Hepatocyte (in vitro differentiated cells): ENCODE measurements around the gene IL4I1. TPM values are rescaled to one million over a fixed set of nuclear protein-coding genes. Genes with fewer than 3 reads are reported as not detected.

Source experiments
- DNase-seq: peaks from one replicate; pipeline ENCODE4 v3.0.0-alpha.2; 2016; ENCODE audit warnings: low spot score
- H2AFZ ChIP-seq: fragments of 200-600 bp; sonication (generic); 2 replicates; pipeline ENCODE4 v1.6.0; 2016; ENCODE audit warnings: antibody characterized with exemption, mild to moderate bottlenecking
- H3K27ac ChIP-seq: fragments of 200-600 bp; sonication (generic); 2 replicates; pipeline ENCODE4 v1.5.1; 2016; ENCODE audit warnings: mild to moderate bottlenecking
- H3K27me3 ChIP-seq: fragments of 200-600 bp; sonication (generic); 2 replicates; pipeline ENCODE4 v1.6.1; 2016
- H3K36me3 ChIP-seq: fragments of 200-600 bp; sonication (generic); replicated peaks from 2 replicates; pipeline ENCODE4 v1.5.1; 2016; ENCODE audit warnings: low read depth; ENCODE audit not compliant: insufficient read depth
- H3K4me1 ChIP-seq: fragments of 200-600 bp; sonication (generic); 2 replicates; pipeline ENCODE4 v1.5.1; 2016; ENCODE audit warnings: mild to moderate bottlenecking, moderate library complexity; ENCODE audit not compliant: insufficient read depth
- H3K4me2 ChIP-seq: fragments of 200-600 bp; sonication (generic); 2 replicates; pipeline ENCODE4 v1.6.0; 2016
- H3K4me3 ChIP-seq: fragments of 200-600 bp; sonication (generic); 2 replicates; pipeline ENCODE4 v1.5.1; 2016; ENCODE audit warnings: mild to moderate bottlenecking
- H3K79me2 ChIP-seq: fragments of 200-600 bp; sonication (generic); 2 replicates; pipeline ENCODE4 v1.6.0; 2017; ENCODE audit warnings: mild to moderate bottlenecking
- H3K9me2 ChIP-seq: fragments of 200-600 bp; sonication (generic); replicated peaks from 2 replicates; pipeline ENCODE4 v1.6.0; 2017; ENCODE audit warnings: mild to moderate bottlenecking; ENCODE audit not compliant: insufficient read depth
- H3K9me3 ChIP-seq: fragments of 200-600 bp; sonication (generic); 2 replicates; pipeline ENCODE4 v1.5.1; 2016; ENCODE audit warnings: low read depth, mild to moderate bottlenecking
- H4K20me1 ChIP-seq: fragments of 200-600 bp; sonication (generic); 2 replicates; pipeline ENCODE4 v1.6.0; 2016; ENCODE audit warnings: mild to moderate bottlenecking; ENCODE audit not compliant: insufficient read depth, poor library complexity, severe bottlenecking
- EZH2 ChIP-seq: fragments of 200-600 bp; sonication (generic); IDR thresholded peaks from 2 replicates; pipeline ENCODE4 v1.6.1; 2016; ENCODE audit warnings: antibody characterized with exemption, mild to moderate bottlenecking, borderline replicate concordance
- EZH2phosphoT487 ChIP-seq: fragments of 200-600 bp; sonication (generic); IDR thresholded peaks from one replicate; pipeline ENCODE4 v1.6.1; 2018; ENCODE audit warnings: antibody characterized with exemption, mild to moderate bottlenecking, low read depth, moderate library complexity; ENCODE audit not compliant: unreplicated experiment, severe bottlenecking
- WGBS: methylation state at CpG from one replicate; pipeline ENCODE4 v1.1.6; 2016; ENCODE audit warnings: low lambda C conversion rate; ENCODE audit errors: missing lambda C conversion rate; 5-methylcytosine and 5-hydroxymethylcytosine counted together
- polyA plus RNA-seq: library from polyadenylated mRNA; unstranded; fragments of >200 nt; fragmentation: Nextera tagmentation; extraction: Ambion mirVana; gene quantifications from 2 replicates; pipeline ENCODE4 v1.2.1, GENCODE V29; 2016
- total RNA-seq: library from RNA; depleted of rRNA; stranded (reverse); fragments of >200 nt; gene quantifications from 2 replicates; pipeline ENCODE4 v1.2.3, GENCODE V29; 2014
- TF ChIP-seq, protein P1 (sequence below): fragments of 200-600 bp; sonication (generic); IDR thresholded peaks from 2 replicates; pipeline ENCODE4 v1.5.1; 2016; ENCODE audit warnings: antibody characterized with exemption, mild to moderate bottlenecking; ENCODE audit not compliant: poor library complexity

IL4I1 gene
- total and polyA plus RNA-seq, 2 experiments from 2014 or later: 0.33 to 0.60 TPM

DNA sequence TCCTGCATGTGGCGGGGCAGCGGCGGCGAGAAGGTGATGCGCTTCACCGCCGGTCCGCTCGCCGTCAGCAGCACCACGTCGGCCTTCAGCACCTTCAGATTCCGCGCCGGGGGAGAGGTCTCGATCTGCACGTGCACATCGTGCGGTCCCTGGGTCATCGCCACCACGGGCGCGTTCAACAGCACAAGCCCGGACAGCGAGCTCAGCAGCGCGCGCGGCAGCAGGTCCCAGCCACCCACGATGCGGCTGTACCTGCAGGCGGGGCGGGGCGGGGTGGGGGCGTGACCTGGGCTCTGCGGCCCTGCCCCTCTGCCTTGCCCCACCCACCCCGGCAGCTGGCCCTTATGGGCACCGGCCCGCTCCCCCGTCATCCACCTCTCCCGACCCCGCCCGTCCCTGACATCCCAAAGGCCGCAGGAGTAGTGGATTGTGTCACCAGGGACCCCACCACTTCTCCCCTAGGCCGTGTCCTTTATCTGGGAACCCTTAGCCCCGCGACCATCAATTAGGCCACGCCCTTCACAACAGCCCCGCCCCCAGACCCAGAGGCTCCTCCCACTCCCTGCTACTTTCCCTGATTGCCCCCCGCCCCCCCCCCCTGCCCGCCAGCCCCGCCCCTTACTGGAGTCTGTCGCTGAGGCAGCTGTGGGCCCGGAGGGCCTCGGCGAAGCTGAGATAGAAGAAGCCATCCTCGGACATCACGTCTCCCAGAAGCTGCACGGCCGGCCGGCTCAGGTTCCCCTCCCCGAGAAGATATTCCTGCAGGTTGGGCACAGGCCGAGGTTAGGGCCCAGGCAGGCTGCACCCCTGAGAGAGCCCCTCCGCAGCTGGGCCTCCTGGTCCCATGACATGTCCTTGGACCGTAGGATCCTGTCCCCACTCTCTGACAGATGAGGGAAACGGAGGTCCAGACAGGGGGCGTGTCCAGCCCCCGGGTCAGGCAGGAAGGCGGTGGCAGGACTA, 6.1 kb downstream of the IL4I1 start:
- H3K4me2 ChIP-seq: peak overlapping the region; percentile 85
- no peaks in the 10 kb centered on the region for H3K9me3 ChIP-seq
- H3K79me2 ChIP-seq: no peaks in the 10 kb centered on the region
- TF ChIP-seq, protein P1, sequence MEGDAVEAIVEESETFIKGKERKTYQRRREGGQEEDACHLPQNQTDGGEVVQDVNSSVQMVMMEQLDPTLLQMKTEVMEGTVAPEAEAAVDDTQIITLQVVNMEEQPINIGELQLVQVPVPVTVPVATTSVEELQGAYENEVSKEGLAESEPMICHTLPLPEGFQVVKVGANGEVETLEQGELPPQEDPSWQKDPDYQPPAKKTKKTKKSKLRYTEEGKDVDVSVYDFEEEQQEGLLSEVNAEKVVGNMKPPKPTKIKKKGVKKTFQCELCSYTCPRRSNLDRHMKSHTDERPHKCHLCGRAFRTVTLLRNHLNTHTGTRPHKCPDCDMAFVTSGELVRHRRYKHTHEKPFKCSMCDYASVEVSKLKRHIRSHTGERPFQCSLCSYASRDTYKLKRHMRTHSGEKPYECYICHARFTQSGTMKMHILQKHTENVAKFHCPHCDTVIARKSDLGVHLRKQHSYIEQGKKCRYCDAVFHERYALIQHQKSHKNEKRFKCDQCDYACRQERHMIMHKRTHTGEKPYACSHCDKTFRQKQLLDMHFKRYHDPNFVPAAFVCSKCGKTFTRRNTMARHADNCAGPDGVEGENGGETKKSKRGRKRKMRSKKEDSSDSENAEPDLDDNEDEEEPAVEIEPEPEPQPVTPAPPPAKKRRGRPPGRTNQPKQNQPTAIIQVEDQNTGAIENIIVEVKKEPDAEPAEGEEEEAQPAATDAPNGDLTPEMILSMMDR: no peak
- TF ChIP-seq EZH2phosphoT487: no peak
- TF ChIP-seq EZH2: no peak
- H3K4me3 ChIP-seq: no peak overlapping the region
- peak; percentile 58 for DNase-seq
- peaks cover 7% of the 10 kb centered on the region for H3K4me1 ChIP-seq
- WGBS: 25% methylated on average over 42 of the region's 69 CpGs
- no peaks in the 10 kb centered on the region for H3K36me3 ChIP-seq
- H2AFZ ChIP-seq: no peak overlapping the region
- H3K27me3 ChIP-seq: no peaks in the 10 kb centered on the region
- no peaks in the 10 kb centered on the region for H4K20me1 ChIP-seq
- H3K9me2 ChIP-seq: no peaks in the 10 kb centered on the region
- H3K27ac ChIP-seq: no peak overlapping the region

DNA sequence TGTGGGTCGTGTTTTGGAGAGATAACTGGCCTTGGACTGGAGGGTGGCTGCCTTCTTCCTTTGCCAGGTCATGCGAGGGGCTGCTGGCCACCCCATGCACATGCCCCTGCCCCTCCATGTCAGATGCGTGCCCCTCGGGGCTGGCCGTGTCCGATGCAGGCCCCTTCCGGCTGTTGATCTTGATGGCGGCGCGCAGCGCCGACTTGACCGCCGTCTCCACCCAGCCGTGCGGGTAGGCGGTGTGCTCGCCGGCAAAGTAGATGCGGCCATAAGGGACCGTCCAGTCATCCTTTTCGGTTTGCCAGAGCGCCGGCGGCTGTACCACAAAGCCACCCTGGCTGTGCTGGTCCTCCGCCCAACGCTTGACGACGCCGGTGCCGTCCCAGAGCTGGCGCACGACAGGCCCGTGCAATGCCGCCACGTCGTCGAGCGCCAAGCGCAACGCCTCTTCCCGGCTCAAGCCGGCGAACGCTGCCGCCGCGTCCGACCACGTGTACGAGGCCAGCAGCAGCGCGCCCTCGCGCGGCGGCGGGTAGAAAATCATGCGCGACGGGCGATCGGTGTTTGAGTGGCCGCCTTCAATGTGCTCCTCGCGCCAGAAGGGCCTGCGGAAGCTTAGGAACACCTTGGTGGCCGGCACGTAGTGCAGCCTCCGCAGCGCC, 6.9 kb downstream of the IL4I1 start:
- 47% methylated on average over 70 of the region's 71 CpGs for WGBS
- H2AFZ ChIP-seq: no peak overlapping the region
- no peaks in the 10 kb centered on the region for H3K36me3 ChIP-seq
- peak overlapping the region; percentile 85 for H3K4me2 ChIP-seq
- peaks cover 7% of the 10 kb centered on the region for H3K4me1 ChIP-seq
- no peaks in the 10 kb centered on the region for H3K9me3 ChIP-seq
- TF ChIP-seq EZH2 (no peak), EZH2phosphoT487 (no peak)
- TF ChIP-seq, protein P1: peak; percentile 61
- H3K79me2 ChIP-seq: no peaks in the 10 kb centered on the region
- no peak overlapping the region for H3K4me3 ChIP-seq
- DNase-seq: peak; percentile 78
- no peak overlapping the region for H3K27ac ChIP-seq
- H4K20me1 ChIP-seq: no peaks in the 10 kb centered on the region
- H3K9me2 ChIP-seq: no peaks in the 10 kb centered on the region
- no peaks in the 10 kb centered on the region for H3K27me3 ChIP-seq

DNA sequence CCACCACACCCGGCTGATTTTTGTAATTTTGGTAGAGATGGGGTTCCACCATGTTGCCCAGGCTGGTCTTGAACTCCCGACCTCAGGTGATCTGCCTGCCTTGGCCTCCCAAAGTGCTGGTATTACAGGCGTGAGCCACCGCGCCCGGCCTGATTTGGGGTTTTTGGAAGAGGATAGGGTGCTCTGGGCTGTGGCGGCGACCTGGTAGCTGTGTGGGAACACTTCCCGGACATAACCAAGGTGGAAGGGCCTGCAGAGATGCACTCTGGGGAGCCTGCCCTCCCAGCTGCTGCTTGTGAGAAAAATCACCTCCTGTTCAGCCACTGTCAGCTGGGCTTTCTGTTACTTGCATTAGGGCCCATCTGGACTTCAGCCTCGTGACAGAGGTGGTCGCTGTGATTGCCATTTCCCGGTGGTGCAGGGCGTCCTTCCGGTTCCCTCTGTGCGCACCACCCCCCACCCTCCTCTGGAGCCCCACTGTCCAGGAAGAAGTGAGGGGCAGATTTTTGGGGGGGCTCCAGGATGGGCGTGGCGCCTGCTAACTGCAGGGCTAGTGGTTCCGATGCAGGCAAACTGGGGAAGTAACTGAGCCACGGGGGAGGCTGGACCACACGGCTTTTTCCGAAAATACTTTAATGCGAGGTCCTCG, 7.5 kb downstream of the IL4I1 start:
- H3K79me2 ChIP-seq: no peaks in the 10 kb centered on the region
- H3K27ac ChIP-seq: no peak overlapping the region
- peaks cover 7% of the 10 kb centered on the region for H3K4me1 ChIP-seq
- H3K27me3 ChIP-seq: no peaks in the 10 kb centered on the region
- 97% methylated on average over 23 of the region's 23 CpGs for WGBS
- no peak for DNase-seq
- H3K9me3 ChIP-seq: no peaks in the 10 kb centered on the region
- H3K36me3 ChIP-seq: no peaks in the 10 kb centered on the region
- H2AFZ ChIP-seq: no peak overlapping the region
- TF ChIP-seq, protein P1: no peak
- no peak for TF ChIP-seq EZH2phosphoT487
- TF ChIP-seq EZH2: no peak
- H3K4me3 ChIP-seq: no peak overlapping the region
- no peak overlapping the region for H3K4me2 ChIP-seq
- no peaks in the 10 kb centered on the region for H3K9me2 ChIP-seq
- H4K20me1 ChIP-seq: no peaks in the 10 kb centered on the region
